GM12878 (cell line): Measurements from ENCODE around the gene ZGLP1. TPM values are rescaled to one million over a fixed set of nuclear protein-coding genes. Genes with fewer than 3 reads are reported as not detected.

ENCODE experiments used
- BACH1 ChIP-seq: fragments of 450-650 bp; IDR thresholded peaks from 2 replicates; pipeline ENCODE4 v1.6.1; 2017; ENCODE audit warnings: mild to moderate bottlenecking, borderline replicate concordance
- CHD2 ChIP-seq: IDR thresholded peaks from 2 replicates; pipeline ENCODE4 v1.6.1; 2011; ENCODE audit warnings: low read depth, low read length, improper control_type of control experiment, borderline replicate concordance
- CHD4 ChIP-seq: fragments of 200-600 bp; sonication (generic); IDR thresholded peaks from 2 replicates; pipeline ENCODE4 v1.6.1; 2016; ENCODE audit warnings: mild to moderate bottlenecking
- CREM ChIP-seq: IDR thresholded peaks from 2 replicates; pipeline ENCODE4 v1.6.1; 2014; ENCODE audit warnings: antibody characterized with exemption, low read depth
- EGR1 ChIP-seq, 2 experiments: IDR thresholded peaks; 1 replicate in 1 of 2; 2 replicates in 1 of 2; pipeline ENCODE4 v1.6.1; 2011 to 2012; ENCODE audit warnings: low read depth in 2 of 2, low read length in 2 of 2, borderline replicate concordance in 1 of 2, mild to moderate bottlenecking in 1 of 2, moderate library complexity in 1 of 2
- ELK1 ChIP-seq: IDR thresholded peaks from 2 replicates; pipeline ENCODE4 v1.6.1; 2012; ENCODE audit warnings: low read depth, low read length, improper control_type of control experiment
- HCFC1 ChIP-seq: fragments of 150-350 bp; IDR thresholded peaks from 2 replicates; pipeline ENCODE4 v1.6.1; 2014; ENCODE audit warnings: low read length
- IRF3 ChIP-seq: fragments of 450-650 bp; IDR thresholded peaks from 2 replicates; pipeline ENCODE4 v1.6.1; 2014; ENCODE audit warnings: mild to moderate bottlenecking
- IRF4 ChIP-seq: IDR thresholded peaks from 2 replicates; pipeline ENCODE4 v1.6.1; 2011; ENCODE audit warnings: low read depth, low read length
- IRF5 ChIP-seq: fragments of 450-650 bp; IDR thresholded peaks from 2 replicates; pipeline ENCODE4 v1.6.1; 2017; ENCODE audit warnings: borderline replicate concordance
- KAT2A ChIP-seq: conservative IDR thresholded peaks from 2 replicates; pipeline ENCODE4 v1.6.1; 2011; ENCODE audit warnings: low read depth, low read length; ENCODE audit not compliant: control insufficient read depth
- NKRF ChIP-seq: fragments of 450-650 bp; conservative IDR thresholded peaks from 2 replicates; pipeline ENCODE4 v1.6.1; 2017; ENCODE audit warnings: mild to moderate bottlenecking, moderate library complexity
- RBBP5 ChIP-seq: fragments of 200-600 bp; sonication (generic); conservative IDR thresholded peaks from 2 replicates; pipeline ENCODE4 v1.6.1; 2016
- RELA ChIP-seq: fragments of 450-650 bp; IDR thresholded peaks from 2 replicates; pipeline ENCODE4 v1.8.0; 2014; ENCODE audit warnings: borderline replicate concordance; ENCODE audit not compliant: partially characterized antibody
- SIX5 ChIP-seq: IDR thresholded peaks from 2 replicates; pipeline ENCODE4 v1.6.1; 2011; ENCODE audit warnings: mild to moderate bottlenecking, low read depth, low read length, moderate library complexity; ENCODE audit not compliant: severe bottlenecking
- SPI1 ChIP-seq: IDR thresholded peaks from 2 replicates; pipeline ENCODE4 v1.6.1; 2011; ENCODE audit warnings: low read depth, mild to moderate bottlenecking, low read length, moderate library complexity, borderline replicate concordance; ENCODE audit not compliant: insufficient read depth
- STAT3 ChIP-seq: IDR thresholded peaks from 2 replicates; pipeline ENCODE4 v1.6.1; 2011; ENCODE audit warnings: low read depth, low read length, improper control_type of control experiment
- TAF1 ChIP-seq: IDR thresholded peaks from 2 replicates; pipeline ENCODE4 v1.6.1; 2011; ENCODE audit warnings: mild to moderate bottlenecking, low read depth, low read length, borderline replicate concordance
- USF2 ChIP-seq: IDR thresholded peaks from 2 replicates; pipeline ENCODE4 v1.6.1; 2011; ENCODE audit warnings: low read depth, low read length, improper control_type of control experiment, borderline replicate concordance
- ZNF207 ChIP-seq: fragments of 450-650 bp; IDR thresholded peaks from 2 replicates; pipeline ENCODE4 v1.6.1; 2014; ENCODE audit warnings: antibody characterized with exemption, mild to moderate bottlenecking, borderline replicate concordance
- polyA plus RNA-seq, 11 experiments: library from polyadenylated mRNA; depleted of rRNA in 4 of 11; unstranded in 6 of 11; stranded (reverse) in 5 of 11; fragments of >200 nt; fragmentation: Nextera tagmentation in 4 of 11; fragmentation: Illumina TruSeq in 1 of 11; extraction: Ambion mirVana in 4 of 11; extraction: Trizol in 1 of 11; gene quantifications; 1 replicate in 1 of 11; 2 replicates in 10 of 11; pipeline versions ENCODE4 v1.2.1 to v1.2.3, GENCODE V29; 2011 to 2016; ENCODE audit warnings: inconsistent platforms in 2 of 11, missing spikeins in 2 of 11, low read depth in 1 of 11
- total RNA-seq, 4 experiments: library from RNA; depleted of rRNA in 3 of 4; stranded (reverse); fragments of >200 nt in 3 of 4; fragmentation: Illumina TruSeq in 1 of 4; extraction: Trizol in 1 of 4; gene quantifications; 2 replicates each; pipeline versions ENCODE4 v1.2.1 to v1.2.3, GENCODE V29; 2013 to 2021
- TF ChIP-seq, protein P1 (sequence below): fragments of 450-650 bp; IDR thresholded peaks from 2 replicates; pipeline ENCODE4 v1.6.1; 2017; ENCODE audit warnings: mild to moderate bottlenecking, low read depth, inconsistent platforms; ENCODE audit not compliant: poor library complexity, severe bottlenecking

ZGLP1 gene
- total and polyA plus RNA-seq, 10 of the 15 experiments (the other 5 are each of a cell fraction or from before 2014, with no cell fraction given) = 0.29 to 5.6 (median 1.3) TPM

DNA sequence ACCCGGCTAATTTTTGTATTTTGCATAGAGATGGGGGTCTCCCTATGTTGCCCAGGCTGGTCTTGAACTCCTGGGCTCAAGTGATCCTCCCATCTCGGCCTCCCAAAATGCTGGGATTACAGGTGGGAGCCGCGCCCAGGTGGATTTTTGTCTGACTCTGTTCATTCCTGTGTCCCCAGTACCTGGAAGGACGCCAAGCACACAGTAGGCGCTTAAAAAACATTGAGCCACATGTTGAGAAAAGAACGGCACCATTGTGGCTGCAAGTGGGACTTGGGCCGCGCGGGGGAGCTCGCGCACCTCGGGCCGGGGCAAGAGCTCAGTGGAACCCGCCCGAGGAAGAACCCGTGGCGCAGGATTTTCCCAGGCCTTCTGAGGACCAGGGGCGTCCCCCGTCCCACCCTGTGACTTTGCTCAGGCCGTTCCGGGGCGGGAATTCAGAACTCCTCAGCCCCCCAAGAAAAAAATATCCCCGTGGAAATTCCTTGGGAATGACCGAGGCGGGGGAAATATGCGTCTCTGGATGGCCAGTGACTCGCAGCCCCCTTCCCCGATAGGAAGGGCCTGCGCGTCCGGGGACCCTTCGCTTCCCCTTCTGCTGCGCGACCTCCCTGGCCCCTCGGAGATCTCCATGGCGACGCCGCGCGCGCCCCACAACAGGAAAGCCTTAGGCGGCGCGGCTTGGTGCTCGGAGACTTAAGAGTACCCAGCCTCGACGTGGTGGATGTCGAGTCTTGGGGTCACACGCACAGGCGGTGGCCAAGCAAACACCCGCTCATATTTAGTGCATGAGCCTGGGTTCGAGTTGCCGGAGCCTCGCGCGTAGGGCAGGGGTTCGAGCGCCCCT, 40.1 kb downstream of the ZGLP1 start (continued):
- no peak for TF ChIP-seq SPI1
- TF ChIP-seq NKRF = peak; percentile 81
- no peak for TF ChIP-seq SIX5
- TF ChIP-seq HCFC1 = no peak
- TF ChIP-seq STAT3 = no peak
- TF ChIP-seq CREM = no peak
- no peak for TF ChIP-seq CHD2
- TF ChIP-seq RBBP5 = no peak
- TF ChIP-seq ELK1 = no peak
- TF ChIP-seq RELA = peak; percentile 84
- TF ChIP-seq KAT2A = no peak
- no peak for TF ChIP-seq IRF4
- TF ChIP-seq, protein P1, sequence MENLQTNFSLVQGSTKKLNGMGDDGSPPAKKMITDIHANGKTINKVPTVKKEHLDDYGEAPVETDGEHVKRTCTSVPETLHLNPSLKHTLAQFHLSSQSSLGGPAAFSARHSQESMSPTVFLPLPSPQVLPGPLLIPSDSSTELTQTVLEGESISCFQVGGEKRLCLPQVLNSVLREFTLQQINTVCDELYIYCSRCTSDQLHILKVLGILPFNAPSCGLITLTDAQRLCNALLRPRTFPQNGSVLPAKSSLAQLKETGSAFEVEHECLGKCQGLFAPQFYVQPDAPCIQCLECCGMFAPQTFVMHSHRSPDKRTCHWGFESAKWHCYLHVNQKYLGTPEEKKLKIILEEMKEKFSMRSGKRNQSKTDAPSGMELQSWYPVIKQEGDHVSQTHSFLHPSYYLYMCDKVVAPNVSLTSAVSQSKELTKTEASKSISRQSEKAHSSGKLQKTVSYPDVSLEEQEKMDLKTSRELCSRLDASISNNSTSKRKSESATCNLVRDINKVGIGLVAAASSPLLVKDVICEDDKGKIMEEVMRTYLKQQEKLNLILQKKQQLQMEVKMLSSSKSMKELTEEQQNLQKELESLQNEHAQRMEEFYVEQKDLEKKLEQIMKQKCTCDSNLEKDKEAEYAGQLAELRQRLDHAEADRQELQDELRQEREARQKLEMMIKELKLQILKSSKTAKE = peak; percentile 72
- no peak for TF ChIP-seq CHD4
- TF ChIP-seq BACH1 = 0 out of 2 replicates have a peak, but pooled peaks have one; percentile 59
- TF ChIP-seq EGR1 (IDR thresholded peaks at IDR 0.05; ENCODE audit: borderline replicate concordance in 1 of 2, low read depth in 2 of 2, low read length in 2 of 2) = no peak
- TF ChIP-seq TAF1 = peak; percentile 16; the same call in 1 of the 2 replicates
- TF ChIP-seq ZNF207 = 0 out of 2 replicates have a peak, but pooled peaks have one; percentile 57
- TF ChIP-seq IRF5 = no peak
- TF ChIP-seq IRF3 = peak; percentile 23; the same call in 1 of the 2 replicates
- no peak for TF ChIP-seq USF2
